Activated naive CD4-positive, alpha-beta T cell treated with anti-CD3 and anti-CD28 coated beads, Interleukin-2, amount 50 U/mL, for 16 hours (primary cell): ENCODE results near the gene TWIST1.

Source experiments
- DNase-seq: peaks from one replicate; pipeline ENCODE4 v3.0.0-alpha.2; 2020

The TWIST1 gene

DNA sequence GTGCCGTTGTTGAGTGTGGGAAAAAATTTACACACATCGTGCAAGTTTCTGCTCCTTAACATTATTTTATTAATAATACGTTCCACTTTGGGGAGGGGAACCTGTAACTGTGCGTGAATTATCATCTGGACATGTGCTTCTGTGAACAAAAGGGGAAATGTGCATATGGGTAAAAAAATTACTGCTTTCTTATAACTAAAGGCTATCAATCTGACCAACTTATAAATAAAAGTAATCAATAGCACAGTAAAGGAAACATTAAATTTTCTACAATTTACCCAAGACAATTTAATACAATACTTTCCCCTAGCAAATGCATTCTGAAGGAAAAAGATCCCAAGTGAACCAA is 4.5 kb downstream of the TWIST1 start:
- DNase-seq: no peak

DNA sequence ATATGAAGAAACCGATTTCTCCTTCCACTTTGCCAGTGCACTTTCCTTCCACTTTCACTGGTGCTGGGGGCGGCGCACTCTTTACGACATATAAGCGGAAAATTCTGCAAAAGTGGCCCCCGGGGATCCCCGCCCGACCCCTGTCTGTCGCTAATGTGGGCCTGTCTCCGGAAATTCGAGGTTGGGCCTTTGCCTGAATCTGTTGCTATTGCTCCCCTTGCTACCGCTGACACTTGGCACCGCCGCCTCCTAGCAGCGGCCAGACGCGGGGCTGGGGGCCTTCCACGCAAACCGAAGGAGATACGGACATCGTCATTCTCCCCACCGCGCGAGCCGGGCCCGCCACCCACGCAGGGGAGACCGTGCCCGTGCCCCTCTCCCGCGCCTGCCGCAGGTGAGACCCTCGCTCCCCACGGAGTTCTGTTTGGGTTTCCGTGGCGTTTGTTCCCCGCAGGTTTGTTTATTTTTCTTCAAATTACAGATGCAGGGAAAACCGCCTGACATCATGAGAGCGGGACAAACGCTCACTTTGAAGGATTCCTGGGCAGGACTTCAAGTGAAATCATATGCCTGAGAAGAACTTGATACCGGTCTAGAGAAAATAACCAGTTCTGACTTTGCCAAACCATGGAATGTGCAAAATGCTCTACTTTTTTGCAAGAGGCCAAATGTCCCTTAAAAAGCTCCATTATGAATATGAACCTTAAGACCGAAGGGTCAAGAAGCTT is 5.0 kb downstream of the TWIST1 start:
- no peak for DNase-seq

DNA sequence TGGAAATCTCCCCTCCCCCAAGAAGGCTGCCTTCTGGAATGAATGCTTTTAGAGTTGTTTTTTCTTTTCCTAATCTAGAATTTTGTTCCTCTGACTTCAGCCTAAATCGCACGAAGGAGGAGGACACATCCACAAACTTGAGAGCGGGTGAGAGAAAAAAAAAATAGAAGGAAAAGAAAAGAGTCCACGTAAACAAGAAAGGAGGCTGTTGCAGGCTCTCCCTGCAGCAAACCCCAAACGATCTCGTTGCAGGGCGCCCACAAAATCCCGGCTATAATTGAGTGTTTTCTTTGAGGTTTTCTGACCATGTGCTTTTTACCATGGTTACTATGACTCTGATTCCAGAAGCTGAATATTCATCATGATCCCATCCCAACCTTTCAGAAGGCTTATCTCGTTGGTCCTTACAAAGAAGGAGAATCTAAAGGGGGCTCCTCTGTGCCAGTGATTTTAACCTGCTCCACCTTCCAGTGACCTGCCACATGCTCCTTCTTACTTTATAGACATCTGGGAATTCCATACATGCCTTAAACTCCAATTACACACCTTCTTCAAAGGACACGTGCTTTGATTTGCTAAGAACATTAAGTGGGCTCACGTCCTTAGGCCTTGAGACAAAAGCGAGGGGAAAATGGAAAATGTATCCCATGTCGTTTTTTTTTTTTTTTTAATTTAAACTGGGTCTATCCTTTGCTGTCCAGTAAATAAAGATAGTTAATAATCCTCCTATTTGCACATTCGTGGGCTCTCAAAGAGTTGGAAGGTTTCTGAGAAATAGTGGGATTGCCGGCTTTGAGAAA is 5.8 kb downstream of the TWIST1 start:
- DNase-seq: no peak

DNA sequence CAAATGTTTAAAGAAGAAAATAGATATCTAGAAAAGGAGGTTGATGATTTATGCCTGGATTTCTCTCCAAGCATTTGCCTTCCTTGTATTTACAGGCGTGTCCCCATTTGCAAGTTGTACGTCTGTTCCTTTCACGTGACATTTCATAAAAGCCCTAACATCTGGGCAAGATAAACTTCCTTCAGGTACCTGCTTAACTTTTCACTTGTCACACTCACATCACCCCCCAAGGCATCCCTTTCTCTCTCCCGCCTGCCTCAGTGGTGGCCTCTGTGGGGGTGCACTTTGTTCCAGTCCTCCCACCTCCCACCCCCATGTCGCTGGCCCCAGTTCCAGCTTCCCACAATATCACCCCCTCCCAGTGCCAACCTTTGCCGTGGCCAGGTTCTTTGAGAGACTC is 6.7 kb downstream of the TWIST1 start:
- no peak for DNase-seq

GRCh38 chr7:19110026-19110730 is 7.3 kb downstream of the TWIST1 start:
- DNase-seq: no peak

- DNase-seq: no peak
These were observed 8.2 kb downstream of the TWIST1 start for GRCh38 chr7:19109000-19109946.

GRCh38 chr7:19107356-19108146 is 9.9 kb downstream of the TWIST1 start:
- no peak for DNase-seq

GRCh38 chr7:19107081-19107355 is 10.4 kb downstream of the TWIST1 start:
- no peak for DNase-seq

GRCh38 chr7:19106241-19107080 is 11.0 kb downstream of the TWIST1 start:
- no peak for DNase-seq

DNA sequence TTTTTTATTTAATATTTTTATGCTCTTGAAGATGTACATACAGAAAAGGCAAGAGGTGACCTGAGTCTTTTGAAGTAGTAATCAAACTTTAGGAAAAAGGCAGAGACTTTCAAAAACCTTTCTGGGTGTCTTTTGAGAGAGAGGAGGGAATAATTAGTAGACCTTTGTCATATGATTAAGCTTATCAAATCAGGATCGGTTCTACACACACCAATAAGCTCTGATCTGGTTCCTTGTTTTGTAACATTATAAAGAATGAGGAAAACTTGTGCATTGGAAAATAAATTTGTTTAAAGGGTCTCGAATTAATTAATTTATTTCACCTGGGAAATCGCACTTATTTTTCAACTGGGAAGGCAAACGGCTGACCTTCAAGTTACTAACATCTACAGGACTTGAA is 11.9 kb downstream of the TWIST1 start:
- DNase-seq: no peak

DNA sequence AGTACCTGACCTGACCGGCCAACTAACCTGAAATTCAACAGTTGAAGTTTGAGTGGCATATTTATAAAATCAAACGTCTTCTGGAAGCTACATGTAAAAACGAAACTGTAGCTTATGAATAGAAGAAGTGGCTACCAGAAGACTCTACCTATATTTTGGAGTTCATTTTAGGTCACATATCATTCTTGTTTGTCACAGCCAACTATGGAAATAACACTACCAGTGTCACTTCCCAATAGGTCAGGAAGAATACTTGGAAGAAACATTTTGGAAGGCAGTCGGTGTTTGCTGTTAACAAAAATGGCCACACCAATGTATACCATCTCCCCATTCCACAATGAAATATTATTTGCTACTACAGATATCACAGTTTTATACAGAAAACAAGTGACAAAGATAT is 12.6 kb downstream of the TWIST1 start:
- DNase-seq: no peak

DNA sequence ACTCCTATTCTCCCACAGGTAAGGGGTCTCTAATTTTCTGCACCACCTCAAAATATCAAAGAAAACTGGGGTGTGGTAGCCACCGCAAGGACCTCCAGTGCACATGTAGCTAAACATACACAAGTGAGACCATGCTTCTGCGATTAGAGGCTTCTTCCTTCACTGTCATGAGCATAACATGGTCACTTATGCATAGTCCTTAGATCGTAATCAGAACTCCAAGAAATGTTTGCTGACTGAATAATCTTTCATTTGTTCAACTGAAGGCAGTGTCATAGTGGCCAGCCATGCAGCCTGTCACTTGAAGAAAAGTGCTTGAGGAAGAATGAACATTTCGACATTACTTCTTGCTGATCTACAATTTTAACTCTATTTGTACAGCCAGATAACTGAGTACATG is 14.6 kb downstream of the TWIST1 start:
- no peak for DNase-seq

- no peak for DNase-seq
These were observed 15.5 kb downstream of the TWIST1 start for GRCh38 chr7:19101909-19102308.

DNA sequence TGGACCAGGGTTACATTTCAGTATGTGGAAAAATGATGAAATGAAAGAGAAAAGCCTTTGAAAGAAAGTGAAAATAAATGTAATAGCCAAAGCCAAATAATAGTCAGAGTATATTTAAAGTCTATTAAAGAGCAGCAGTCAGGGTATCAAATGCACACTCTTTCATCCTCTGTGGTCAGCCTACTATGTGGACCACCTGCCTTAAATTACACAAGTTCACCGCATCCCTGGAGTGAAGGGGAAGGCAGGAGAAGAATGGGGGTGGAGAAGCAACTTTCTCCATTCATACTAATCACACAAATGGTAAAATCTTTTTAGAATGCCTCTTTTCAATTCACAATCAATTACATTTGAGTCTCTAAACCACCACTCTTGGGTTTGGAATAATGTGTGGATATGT is 16.0 kb downstream of the TWIST1 start:
- DNase-seq: no peak

- DNase-seq: no peak
These were observed 17.5 kb downstream of the TWIST1 start for GRCh38 chr7:19099924-19100323.

GRCh38 chr7:19099194-19099593 is 18.2 kb downstream of the TWIST1 start:
- DNase-seq: no peak

DNA sequence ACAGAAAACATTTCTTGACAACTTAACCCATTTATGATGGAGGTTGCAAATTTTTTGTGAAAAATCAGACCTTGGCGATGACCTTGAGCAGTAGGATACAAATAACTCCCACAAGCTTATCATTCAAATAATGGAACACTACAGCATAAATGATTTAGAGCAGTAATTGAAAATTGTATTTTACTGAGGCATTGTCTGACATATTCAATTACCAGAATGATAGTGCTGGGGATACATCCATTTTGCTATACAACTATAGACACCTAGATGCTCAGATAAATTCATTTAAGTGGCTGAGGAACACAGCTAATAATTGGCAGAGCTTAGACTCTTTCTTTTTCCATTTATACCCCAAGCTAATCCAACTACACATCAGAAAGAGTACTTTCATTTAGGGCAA is 18.9 kb downstream of the TWIST1 start:
- DNase-seq: no peak

DNA sequence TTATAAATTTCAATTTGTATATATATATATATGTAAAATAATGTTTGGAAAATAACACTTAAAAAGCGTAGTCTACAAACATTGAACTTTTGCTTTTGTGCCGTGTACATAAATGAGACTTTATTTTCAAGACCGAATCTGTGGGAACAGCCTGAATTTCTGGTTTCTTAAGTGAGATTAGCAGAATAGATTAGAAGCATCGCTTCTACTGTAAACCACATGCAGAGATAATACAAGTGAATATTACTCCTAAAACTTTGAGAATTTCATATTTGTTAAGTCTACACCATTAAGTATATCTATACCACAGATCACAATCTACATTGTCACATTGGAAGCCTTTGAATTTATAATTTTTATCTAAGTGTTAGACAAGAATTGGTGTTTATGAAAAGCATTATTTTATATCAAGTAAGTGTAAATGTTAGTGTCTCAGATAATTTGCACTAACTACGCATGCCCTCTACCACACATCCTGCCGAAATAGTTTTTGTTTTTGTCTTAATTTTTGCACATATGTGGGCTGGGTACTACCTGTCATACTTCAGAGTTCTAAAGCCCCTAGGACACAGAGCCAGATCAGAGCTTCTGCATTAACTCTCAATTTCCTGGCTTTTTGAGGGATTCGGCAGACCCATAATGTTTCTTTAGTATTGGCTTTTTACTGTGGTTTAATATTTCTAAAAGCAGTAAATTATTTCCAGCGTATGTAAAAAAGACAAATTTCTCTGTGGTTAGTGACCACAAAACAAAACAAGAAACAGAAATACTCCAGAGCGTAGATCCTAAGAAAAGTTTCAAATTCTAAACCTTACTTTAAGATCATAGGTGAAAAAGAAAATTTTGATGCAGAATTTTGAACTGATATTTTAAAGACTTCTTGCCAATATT is 20.0 kb downstream of the TWIST1 start:
- no peak for DNase-seq

DNA sequence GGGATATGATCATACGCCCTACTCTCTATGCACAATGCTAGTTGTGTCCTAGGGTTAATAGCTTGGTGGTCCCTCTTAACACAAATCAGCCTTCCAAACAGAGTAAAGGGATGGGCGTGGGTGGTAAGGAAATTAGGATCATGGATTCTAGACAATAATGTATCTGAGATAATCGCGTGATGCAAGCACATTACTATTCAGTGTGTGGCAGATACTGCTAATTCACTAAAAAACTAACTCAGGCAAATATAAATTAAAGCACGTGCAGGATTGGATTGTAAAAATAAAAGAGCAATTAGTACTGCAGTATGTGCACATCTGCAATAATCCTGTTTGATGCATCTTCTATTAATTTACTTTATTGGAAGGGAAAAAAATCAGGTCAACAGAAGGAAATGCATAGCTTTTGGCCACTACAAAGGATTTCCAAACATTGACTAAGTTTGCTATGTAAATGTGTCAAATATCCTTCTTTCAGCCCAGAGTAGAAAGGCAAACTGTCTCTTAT is 22.0 kb downstream of the TWIST1 start:
- no peak for DNase-seq
